DOHH2 (cell line): ENCODE results near the gene PYGO2.

ENCODE experiments used
- H3F3A ChIP-seq: fragments of 200-600 bp; sonication (generic), shearing (Covaris generic); 2 replicates; pipeline ENCODE4 v1.6.0; 2016; ENCODE audit warnings: antibody characterized with exemption, mild to moderate bottlenecking; ENCODE audit not compliant: control insufficient read depth, insufficient read depth
- H3K27ac ChIP-seq: fragments of 200-600 bp; sonication (generic); 2 replicates; pipeline ENCODE4 v1.5.1; 2014; ENCODE audit warnings: low read depth, mild to moderate bottlenecking, low read length, moderate library complexity
- H3K27me3 ChIP-seq: fragments of 200-600 bp; sonication (generic); 2 replicates; pipeline ENCODE4 v1.6.1; 2014; ENCODE audit warnings: mild to moderate bottlenecking, low read length, mixed read lengths; ENCODE audit not compliant: control insufficient read depth
- H3K36me3 ChIP-seq: fragments of 200-600 bp; sonication (generic); 2 replicates; pipeline ENCODE4 v1.6.1; 2014; ENCODE audit warnings: mild to moderate bottlenecking, low read length, moderate library complexity, mixed read lengths; ENCODE audit not compliant: control insufficient read depth
- H3K4me1 ChIP-seq: fragments of 200-600 bp; sonication (generic); 2 replicates; pipeline ENCODE4 v1.6.1; 2014; ENCODE audit warnings: mild to moderate bottlenecking, low read length, mixed read lengths; ENCODE audit not compliant: control insufficient read depth
- H3K4me2 ChIP-seq: fragments of 200-600 bp; sonication (generic); 2 replicates; pipeline ENCODE4 v1.6.0; 2014; ENCODE audit warnings: mild to moderate bottlenecking, low read length, moderate library complexity
- H3K4me3 ChIP-seq: fragments of 200-600 bp; sonication (generic); 2 replicates; pipeline ENCODE4 v1.5.1; 2014; ENCODE audit warnings: mild to moderate bottlenecking, low read length, mixed read lengths
- H3K79me2 ChIP-seq: fragments of 200-600 bp; sonication (generic); 2 replicates; pipeline ENCODE4 v1.6.1; 2014; ENCODE audit warnings: mild to moderate bottlenecking, low read length, mixed read lengths; ENCODE audit not compliant: control insufficient read depth
- H3K9me2 ChIP-seq: fragments of 200-600 bp; sonication (generic); replicated peaks from 2 replicates; pipeline ENCODE4 v1.6.1; 2014; ENCODE audit warnings: mild to moderate bottlenecking, low read length, mixed read lengths; ENCODE audit not compliant: control insufficient read depth
- H3K9me3 ChIP-seq: fragments of 200-600 bp; sonication (generic); 2 replicates; pipeline ENCODE4 v1.6.1; 2014; ENCODE audit warnings: antibody characterized with exemption, low read length, mixed read lengths; ENCODE audit not compliant: control insufficient read depth, insufficient read depth
- H4K20me1 ChIP-seq: fragments of 200-600 bp; sonication (generic); 2 replicates; pipeline ENCODE4 v1.6.0; 2014; ENCODE audit warnings: low read depth, mild to moderate bottlenecking, antibody characterized with exemption, low read length, moderate library complexity; ENCODE audit not compliant: control insufficient read depth, insufficient read depth
- EZH2phosphoT487 ChIP-seq: fragments of 200-600 bp; sonication (generic); IDR thresholded peaks from 2 replicates; pipeline ENCODE4 v1.6.1; 2017; ENCODE audit warnings: borderline replicate concordance, mild to moderate bottlenecking, antibody characterized with exemption, low read length, moderate library complexity, mixed read lengths
- TF ChIP-seq, protein P1 (sequence below): fragments of 200-600 bp; sonication (generic); IDR thresholded peaks from one replicate; pipeline ENCODE4 v1.5.1; 2014; ENCODE audit warnings: antibody characterized with exemption, mild to moderate bottlenecking, low read depth, low read length; ENCODE audit not compliant: poor library complexity, severe bottlenecking

PYGO2 gene

DNA sequence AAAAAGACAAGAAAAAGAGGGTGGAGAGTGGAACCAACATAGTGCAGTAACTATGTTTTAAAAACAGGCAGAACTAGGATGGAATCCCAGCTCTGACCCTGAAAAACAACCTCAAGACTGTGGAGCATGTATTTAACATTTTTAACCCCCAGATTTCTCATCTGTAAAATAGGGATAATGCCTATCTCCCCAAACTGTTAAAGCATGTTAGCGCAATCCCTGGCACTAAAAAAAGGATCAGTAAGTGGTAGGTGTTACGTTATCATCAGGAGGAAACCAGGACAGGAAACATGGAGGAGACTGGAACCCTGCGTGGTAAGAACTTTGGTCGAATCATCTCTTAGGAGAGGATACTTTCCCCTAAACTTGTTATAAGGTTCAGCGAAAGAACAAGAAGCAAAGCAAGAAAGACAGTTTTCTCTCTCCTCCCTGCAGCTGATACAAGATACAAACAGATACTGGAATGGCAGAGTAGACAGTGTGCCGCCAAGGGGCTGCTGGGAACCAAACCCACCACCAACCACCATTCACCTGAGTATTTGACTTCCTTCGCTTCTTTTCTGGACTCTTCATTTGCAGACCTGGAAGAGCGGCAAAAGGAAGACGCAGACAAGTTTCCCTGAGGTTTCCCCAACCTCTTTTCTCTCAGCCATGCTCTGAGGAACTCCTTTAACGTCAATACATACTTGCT is 991 bp downstream of the PYGO2 start:
- H3K9me3 ChIP-seq = no peaks in the 10 kb centered on the region
- H3K79me2 ChIP-seq = peaks cover 55% of the 10 kb centered on the region
- H3K27ac ChIP-seq = peak overlapping the region; percentile 71
- peaks cover 35% of the 10 kb centered on the region for H3K4me1 ChIP-seq
- H4K20me1 ChIP-seq = no peaks in the 10 kb centered on the region
- peaks cover 8% of the 10 kb centered on the region for H3F3A ChIP-seq
- H3K36me3 ChIP-seq = peaks cover 59% of the 10 kb centered on the region
- peak overlapping the region; percentile 80 for H3K4me3 ChIP-seq
- H3K4me2 ChIP-seq = peak overlapping the region; percentile 81
- no peak for TF ChIP-seq EZH2phosphoT487
- TF ChIP-seq, protein P1, sequence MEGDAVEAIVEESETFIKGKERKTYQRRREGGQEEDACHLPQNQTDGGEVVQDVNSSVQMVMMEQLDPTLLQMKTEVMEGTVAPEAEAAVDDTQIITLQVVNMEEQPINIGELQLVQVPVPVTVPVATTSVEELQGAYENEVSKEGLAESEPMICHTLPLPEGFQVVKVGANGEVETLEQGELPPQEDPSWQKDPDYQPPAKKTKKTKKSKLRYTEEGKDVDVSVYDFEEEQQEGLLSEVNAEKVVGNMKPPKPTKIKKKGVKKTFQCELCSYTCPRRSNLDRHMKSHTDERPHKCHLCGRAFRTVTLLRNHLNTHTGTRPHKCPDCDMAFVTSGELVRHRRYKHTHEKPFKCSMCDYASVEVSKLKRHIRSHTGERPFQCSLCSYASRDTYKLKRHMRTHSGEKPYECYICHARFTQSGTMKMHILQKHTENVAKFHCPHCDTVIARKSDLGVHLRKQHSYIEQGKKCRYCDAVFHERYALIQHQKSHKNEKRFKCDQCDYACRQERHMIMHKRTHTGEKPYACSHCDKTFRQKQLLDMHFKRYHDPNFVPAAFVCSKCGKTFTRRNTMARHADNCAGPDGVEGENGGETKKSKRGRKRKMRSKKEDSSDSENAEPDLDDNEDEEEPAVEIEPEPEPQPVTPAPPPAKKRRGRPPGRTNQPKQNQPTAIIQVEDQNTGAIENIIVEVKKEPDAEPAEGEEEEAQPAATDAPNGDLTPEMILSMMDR = no peak
- H3K27me3 ChIP-seq = no peaks in the 10 kb centered on the region
- no peaks in the 10 kb centered on the region for H3K9me2 ChIP-seq

DNA sequence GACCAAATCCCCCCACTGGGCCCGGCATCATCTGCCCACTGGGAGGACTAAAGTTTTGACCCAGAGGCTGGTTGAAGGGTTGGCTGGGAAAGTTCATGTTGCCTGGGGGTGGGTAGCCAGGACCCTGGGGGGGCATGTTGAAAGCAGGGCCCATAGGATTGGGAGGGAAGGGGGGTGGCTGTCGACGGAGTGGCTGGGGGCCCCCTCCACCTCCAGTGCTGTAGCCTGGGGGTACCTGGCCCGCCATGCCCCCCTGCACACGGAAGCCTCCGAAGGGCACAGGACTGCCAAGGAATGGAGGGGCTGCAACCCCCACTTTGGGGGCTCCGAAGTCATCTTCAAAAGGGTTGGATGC is 2.2 kb downstream of the PYGO2 start:
- no peak overlapping the region for H3K4me3 ChIP-seq
- no peaks in the 10 kb centered on the region for H3K9me3 ChIP-seq
- H3F3A ChIP-seq = peaks cover 10% of the 10 kb centered on the region
- no peaks in the 10 kb centered on the region for H3K27me3 ChIP-seq
- H3K4me1 ChIP-seq = peaks cover 47% of the 10 kb centered on the region
- TF ChIP-seq, protein P1 = no peak
- no peak for TF ChIP-seq EZH2phosphoT487
- no peak overlapping the region for H3K27ac ChIP-seq
- H4K20me1 ChIP-seq = no peaks in the 10 kb centered on the region
- peaks cover 62% of the 10 kb centered on the region for H3K79me2 ChIP-seq
- no peak overlapping the region for H3K4me2 ChIP-seq
- no peaks in the 10 kb centered on the region for H3K9me2 ChIP-seq
- H3K36me3 ChIP-seq = peaks cover 50% of the 10 kb centered on the region

DNA sequence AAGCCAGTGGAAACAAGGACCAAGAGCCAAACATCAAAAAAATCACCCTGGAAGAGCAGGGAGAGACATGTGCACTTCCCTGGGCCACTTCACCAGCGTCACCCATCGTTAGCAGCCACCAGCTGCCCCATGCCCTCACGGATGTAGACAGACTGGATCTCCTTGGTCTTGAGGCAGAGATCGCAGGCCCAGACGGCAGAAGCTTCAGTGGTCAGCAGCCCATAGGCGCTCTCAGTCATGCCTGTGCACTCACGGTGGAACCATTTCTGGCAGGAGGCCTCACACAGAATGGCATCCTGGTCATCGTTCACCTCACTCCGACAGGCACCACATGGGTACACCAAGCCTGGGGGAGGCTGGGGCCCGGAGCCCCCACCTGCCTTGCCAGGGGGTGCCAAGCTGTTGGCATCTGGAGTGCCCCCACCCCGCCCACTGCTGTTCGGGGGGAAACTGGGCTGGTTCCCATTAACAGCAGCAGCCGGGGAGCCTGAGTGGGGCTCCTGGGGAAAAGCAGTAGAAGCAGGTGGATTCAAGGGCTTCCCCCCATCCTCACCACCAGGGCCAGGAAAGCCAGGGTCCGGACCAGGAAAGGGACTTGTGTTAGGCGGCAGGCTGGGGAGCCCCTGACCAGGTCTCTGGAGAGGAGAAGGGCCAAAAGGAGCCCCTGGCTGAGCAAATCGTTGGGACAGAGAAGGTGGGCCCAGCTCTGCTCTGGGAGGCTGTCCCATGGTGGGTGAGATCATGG is 2.7 kb downstream of the PYGO2 start:
- TF ChIP-seq, protein P1 = no peak
- no peak for TF ChIP-seq EZH2phosphoT487
- H3K9me3 ChIP-seq = no peaks in the 10 kb centered on the region
- H3K27me3 ChIP-seq = no peaks in the 10 kb centered on the region
- no peaks in the 10 kb centered on the region for H4K20me1 ChIP-seq
- H3K9me2 ChIP-seq = no peaks in the 10 kb centered on the region
- H3K79me2 ChIP-seq = peaks cover 66% of the 10 kb centered on the region
- no peak overlapping the region for H3K27ac ChIP-seq
- no peak overlapping the region for H3K4me3 ChIP-seq
- peaks cover 53% of the 10 kb centered on the region for H3K4me1 ChIP-seq
- H3K36me3 ChIP-seq = peaks cover 47% of the 10 kb centered on the region
- peaks cover 10% of the 10 kb centered on the region for H3F3A ChIP-seq
- no peak overlapping the region for H3K4me2 ChIP-seq
